K562 (cell line): Measurements from ENCODE around the gene SLC18B1. TPM values are rescaled to one million over a fixed set of nuclear protein-coding genes. Genes with fewer than 3 reads are reported as not detected.

Source experiments
- CBFB ChIP-seq: sonication (generic); formaldehyde crosslinking; IDR thresholded peaks from 2 replicates; pipeline ENCODE4 v1.4.0; 2020; ENCODE audit warnings: mild to moderate bottlenecking, missing genetic modification reagents
- CEBPG ChIP-seq, 3 experiments: fragments of 200-800 bp in 1 of 3; sonication (Bioruptor generic) in 1 of 3; sonication (generic) in 1 of 3; formaldehyde crosslinking in 1 of 3; IDR thresholded peaks in 2 of 3; conservative IDR thresholded peaks in 1 of 3; 2 replicates each; pipeline versions ENCODE4 v1.6.1 to v1.8.0; 2016 to 2022; ENCODE audit warnings: missing compliant biosample characterization in 2 of 3, missing genetic modification characterization in 2 of 3, mild to moderate bottlenecking in 1 of 3, missing genetic modification reagents in 1 of 3
- CHD4 ChIP-seq: fragments of 200-600 bp; sonication (generic); IDR thresholded peaks from 3 replicates; pipeline ENCODE4 v1.6.1; 2012; ENCODE audit warnings: low read depth, mild to moderate bottlenecking, mixed read lengths, low read length, inconsistent platforms; ENCODE audit not compliant: insufficient read depth, insufficient replicate concordance, poor library complexity, severe bottlenecking
- DIDO1 ChIP-seq: fragments of 450-650 bp; IDR thresholded peaks from 2 replicates; pipeline ENCODE4 v1.6.1; 2016; ENCODE audit warnings: low read depth, missing biosample characterization, missing genetic modification characterization
- FOXM1 ChIP-seq, 2 experiments: fragments of 450-650 bp in 1 of 2; sonication (generic) in 1 of 2; formaldehyde crosslinking in 1 of 2; IDR thresholded peaks; 2 replicates each; pipeline versions ENCODE4 v1.6.1 to v1.9.0; 2017 to 2022; ENCODE audit warnings: low read depth in 2 of 2, mild to moderate bottlenecking in 2 of 2, missing genetic modification reagents in 1 of 2, moderate library complexity in 1 of 2
- FOXP1 ChIP-seq: sonication (generic); formaldehyde crosslinking; IDR thresholded peaks from 2 replicates; pipeline ENCODE4 v1.8.0; 2022; ENCODE audit warnings: mild to moderate bottlenecking, missing genetic modification reagents
- HDAC1 ChIP-seq, 2 experiments: fragments of 450-650 bp; IDR thresholded peaks; 2 replicates each; pipeline ENCODE4 v1.6.1; 2016 to 2017; ENCODE audit warnings: inconsistent platforms in 1 of 2, mild to moderate bottlenecking in 1 of 2, moderate library complexity in 1 of 2
- HNRNPUL1 ChIP-seq: fragments of 200-400 bp; formaldehyde crosslinking; IDR thresholded peaks from 2 replicates; pipeline ENCODE4 v1.6.1; 2017; ENCODE audit warnings: low read length
- IFI16 ChIP-seq: fragments of 250-450 bp; sonication (Bioruptor Pico); IDR thresholded peaks from 2 replicates; pipeline ENCODE4 v2.1.2; 2022; ENCODE audit warnings: mild to moderate bottlenecking, inconsistent platforms
- JUND ChIP-seq, 2 experiments: IDR thresholded peaks; 2 replicates in 1 of 2; 3 replicates in 1 of 2; pipeline ENCODE4 v1.6.1; 2011; ENCODE audit warnings: borderline replicate concordance in 2 of 2, low read depth in 2 of 2, low read length in 2 of 2, improper control_type of control experiment in 1 of 2, missing biosample characterization in 1 of 2, missing genetic modification characterization in 1 of 2, missing genetic modification reagents in 1 of 2
- NR2F6 ChIP-seq: fragments of 450-650 bp; formaldehyde crosslinking; IDR thresholded peaks from 2 replicates; pipeline ENCODE4 v1.4.0; 2020; ENCODE audit warnings: mild to moderate bottlenecking
- NR4A1 ChIP-seq, 2 experiments: fragments of 250-450 bp in 1 of 2; fragments of 450-650 bp in 1 of 2; sonication (Bioruptor Pico) in 1 of 2; IDR thresholded peaks; 2 replicates each; pipeline versions ENCODE4 v1.4.0 to v1.6.1; 2016 to 2020; ENCODE audit warnings: mild to moderate bottlenecking in 2 of 2, missing compliant biosample characterization in 1 of 2, missing genetic modification characterization in 1 of 2, moderate library complexity in 1 of 2
- PML ChIP-seq: IDR thresholded peaks from 2 replicates; pipeline ENCODE4 v1.6.1; 2012; ENCODE audit warnings: low read length, inconsistent platforms
- POLR2A ChIP-seq: fragments of 450-650 bp; conservative IDR thresholded peaks from 2 replicates; pipeline ENCODE4 v1.6.1; 2016
- POLR2G ChIP-seq: fragments of 200-400 bp; formaldehyde crosslinking; IDR thresholded peaks from 2 replicates; pipeline ENCODE4 v1.6.1; 2017; ENCODE audit warnings: low read depth, mild to moderate bottlenecking, antibody characterized with exemption, low read length, moderate library complexity
- POLR3G ChIP-seq: IDR thresholded peaks from 2 replicates; pipeline ENCODE4 v1.6.1; 2011; ENCODE audit not compliant: insufficient read length, insufficient replicate concordance; ENCODE audit errors: extremely low read depth
- RAD21 ChIP-seq, 2 experiments: fragments of 250-450 bp in 1 of 2; fragments of 450-650 bp in 1 of 2; sonication (Bioruptor Pico) in 1 of 2; formaldehyde crosslinking in 1 of 2; IDR thresholded peaks in 1 of 2; conservative IDR thresholded peaks in 1 of 2; 2 replicates each; pipeline versions ENCODE4 v1.4.0 to v1.8.0; 2020 to 2022; ENCODE audit warnings: mild to moderate bottlenecking in 2 of 2, moderate library complexity in 1 of 2
- RBM15 ChIP-seq: fragments of 200-400 bp; formaldehyde crosslinking; IDR thresholded peaks from 2 replicates; pipeline ENCODE4 v1.6.1; 2018; ENCODE audit warnings: mild to moderate bottlenecking, low read length, moderate library complexity; ENCODE audit not compliant: insufficient read depth
- SMAD1 ChIP-seq: fragments of 150-350 bp; IDR thresholded peaks from 2 replicates; pipeline ENCODE4 v1.6.1; 2014; ENCODE audit warnings: low read length, low read depth; ENCODE audit not compliant: partially characterized antibody
- TARDBP ChIP-seq: fragments of 450-650 bp; IDR thresholded peaks from 2 replicates; pipeline ENCODE4 v1.6.1; 2016
- TSC22D4 ChIP-seq: fragments of 450-650 bp; IDR thresholded peaks from 2 replicates; pipeline ENCODE4 v1.6.1; 2016; ENCODE audit warnings: missing genetic modification characterization, missing biosample characterization, control low read depth
- ZNF263 ChIP-seq: sonication (generic); formaldehyde crosslinking; IDR thresholded peaks from 2 replicates; pipeline ENCODE4 v1.8.0; 2022; ENCODE audit warnings: mild to moderate bottlenecking, missing genetic modification reagents, borderline replicate concordance
- ZNF717 ChIP-seq: fragments of 250-450 bp; sonication (Bioruptor Pico); IDR thresholded peaks from 2 replicates; pipeline ENCODE4 v1.5.0; 2021
- polyA plus RNA-seq, 8 experiments: library from polyadenylated mRNA; depleted of rRNA in 4 of 8; stranded (reverse) in 5 of 8; unstranded in 3 of 8; fragments of >200 nt; fragmentation: Nextera tagmentation in 2 of 8; fragmentation: Illumina TruSeq in 1 of 8; extraction: Ambion mirVana in 2 of 8; extraction: Trizol in 1 of 8; gene quantifications; 2 replicates each; pipeline versions ENCODE4 v1.2.1 to v1.2.3, GENCODE V29; 2011 to 2014; ENCODE audit warnings: inconsistent platforms in 1 of 8, missing spikeins in 1 of 8
- total RNA-seq, 7 experiments: library from RNA; depleted of rRNA in 6 of 7; stranded (reverse); fragments of >200 nt in 6 of 7; fragmentation: Illumina TruSeq in 2 of 7; extraction: Trizol in 2 of 7; gene quantifications; 2 replicates each; pipeline versions ENCODE4 v1.2.1 to v1.2.3, GENCODE V29; 2011 to 2021; ENCODE audit warnings: low replicate concordance in 1 of 7
- TF ChIP-seq, protein P1 (sequence below), 3 experiments: fragments of 200-800 bp in 1 of 3; sonication (Bioruptor generic) in 1 of 3; sonication (generic) in 1 of 3; formaldehyde crosslinking in 1 of 3; IDR thresholded peaks; 2 replicates each; pipeline versions ENCODE4 v1.6.1 to v1.8.0; 2016 to 2022; ENCODE audit warnings: mild to moderate bottlenecking in 2 of 3, missing compliant biosample characterization in 2 of 3, missing genetic modification characterization in 2 of 3, missing genetic modification reagents in 1 of 3
- TF ChIP-seq, protein P2 (sequence below): fragments of 450-650 bp; IDR thresholded peaks from one replicate; pipeline ENCODE4 v1.6.1; 2018; ENCODE audit warnings: mild to moderate bottlenecking, moderate library complexity; ENCODE audit not compliant: partially characterized antibody

SLC18B1 gene
- total and polyA plus RNA-seq, 9 of the 15 experiments (the other 6 are each of a cell fraction or from before 2014, with no cell fraction given) = 10.4 to 49.1 (median 32.0) TPM

DNA sequence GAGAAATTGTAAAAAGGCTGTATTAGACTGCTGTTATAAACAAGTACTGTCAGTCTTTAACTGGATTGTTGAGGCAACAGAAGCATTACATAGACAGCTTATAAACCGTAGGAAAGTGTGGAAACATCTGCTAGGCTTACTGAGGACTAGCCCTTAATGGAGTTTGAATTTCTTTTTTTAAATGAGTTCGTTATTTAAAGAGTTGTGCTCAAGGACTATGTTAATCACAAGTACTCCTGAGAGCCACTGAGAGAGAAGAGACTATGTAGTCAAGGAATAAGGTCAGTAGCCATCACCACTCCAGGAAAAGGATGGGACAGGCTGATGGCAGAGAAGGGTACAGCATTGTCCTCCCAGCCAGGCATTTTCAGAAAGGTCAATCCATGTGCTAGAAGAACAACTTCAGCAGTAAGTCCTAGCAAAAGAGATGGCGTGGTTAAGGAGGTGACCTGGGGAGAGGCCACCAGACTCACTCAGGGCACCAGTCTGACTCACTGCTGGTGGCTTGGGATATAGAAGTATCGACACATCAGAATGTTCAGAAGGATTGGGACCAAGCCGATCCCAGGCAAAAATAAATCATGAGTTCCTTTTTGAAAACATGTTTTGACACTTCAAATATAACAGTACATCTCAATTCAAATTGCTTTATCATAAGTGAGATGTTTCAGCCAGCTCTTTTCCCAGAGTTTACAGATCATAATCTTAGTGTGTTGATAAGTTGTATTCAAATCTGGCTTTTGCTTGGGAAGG lies 22.4 kb upstream of the SLC18B1 start (continued):
- TF ChIP-seq, protein P1, sequence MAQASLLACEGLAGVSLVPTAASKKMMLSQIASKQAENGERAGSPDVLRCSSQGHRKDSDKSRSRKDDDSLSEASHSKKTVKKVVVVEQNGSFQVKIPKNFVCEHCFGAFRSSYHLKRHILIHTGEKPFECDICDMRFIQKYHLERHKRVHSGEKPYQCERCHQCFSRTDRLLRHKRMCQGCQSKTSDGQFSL (CRISPR knock-in tag; IDR thresholded peaks at IDR 0.05) = no peak
- TF ChIP-seq, protein P1 (tag; IDR thresholded peaks at IDR 0.05) = no peak
- TF ChIP-seq CHD4 = no peak
- TF ChIP-seq ZNF717 (CRISPR knock-in tag) = no peak
- no peak for TF ChIP-seq RBM15
- TF ChIP-seq FOXP1 (CRISPR knock-in tag) = no peak
- no peak for TF ChIP-seq TSC22D4
- TF ChIP-seq POLR2G = peak; percentile 40; the same call in 1 of the 2 replicates
- TF ChIP-seq NR4A1 (CRISPR knock-in tag; IDR thresholded peaks at IDR 0.05) = no peak
- TF ChIP-seq NR4A1 (tag; IDR thresholded peaks at IDR 0.05) = no peak
- TF ChIP-seq RAD21 (CRISPR knock-in tag; conservative IDR thresholded peaks at IDR 0.05 in 1 of 2, IDR thresholded peaks at IDR 0.05 in 1 of 2) = no peak
- no peak for TF ChIP-seq CEBPG (CRISPR knock-in tag; IDR thresholded peaks at IDR 0.05)
- no peak for TF ChIP-seq CEBPG (tag; conservative IDR thresholded peaks at IDR 0.05 in 1 of 2, IDR thresholded peaks at IDR 0.05 in 1 of 2)
- TF ChIP-seq POLR2A = peak; percentile 67
- TF ChIP-seq PML = 0 out of 2 replicates have a peak, but pooled peaks have one; percentile 8
- no peak for TF ChIP-seq CBFB (CRISPR knock-in tag)
- no peak for TF ChIP-seq POLR3G
- peak; percentile 80; the same call in 1 of the 2 replicates for TF ChIP-seq HNRNPUL1
- TF ChIP-seq TARDBP = no peak
- TF ChIP-seq HDAC1 (IDR thresholded peaks at IDR 0.05) = no peak
- no peak for TF ChIP-seq ZNF263 (CRISPR knock-in tag)
- TF ChIP-seq DIDO1 (tag) = no peak
- TF ChIP-seq FOXM1 (IDR thresholded peaks at IDR 0.05; ENCODE audit: low read depth) = no peak
- TF ChIP-seq FOXM1 (CRISPR knock-in tag; IDR thresholded peaks at IDR 0.05; ENCODE audit: low read depth) = no peak
- no peak for TF ChIP-seq JUND (IDR thresholded peaks at IDR 0.05; ENCODE audit: borderline replicate concordance, low read depth, low read length)
- no peak; the same call in 2 of the 3 replicates for TF ChIP-seq JUND (tag; IDR thresholded peaks at IDR 0.05; ENCODE audit: borderline replicate concordance, low read depth, low read length)
- TF ChIP-seq IFI16 = no peak
- TF ChIP-seq, protein P2, sequence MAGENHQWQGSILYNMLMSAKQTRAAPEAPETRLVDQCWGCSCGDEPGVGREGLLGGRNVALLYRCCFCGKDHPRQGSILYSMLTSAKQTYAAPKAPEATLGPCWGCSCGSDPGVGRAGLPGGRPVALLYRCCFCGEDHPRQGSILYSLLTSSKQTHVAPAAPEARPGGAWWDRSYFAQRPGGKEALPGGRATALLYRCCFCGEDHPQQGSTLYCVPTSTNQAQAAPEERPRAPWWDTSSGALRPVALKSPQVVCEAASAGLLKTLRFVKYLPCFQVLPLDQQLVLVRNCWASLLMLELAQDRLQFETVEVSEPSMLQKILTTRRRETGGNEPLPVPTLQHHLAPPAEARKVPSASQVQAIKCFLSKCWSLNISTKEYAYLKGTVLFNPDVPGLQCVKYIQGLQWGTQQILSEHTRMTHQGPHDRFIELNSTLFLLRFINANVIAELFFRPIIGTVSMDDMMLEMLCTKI = no peak
- no peak for TF ChIP-seq NR2F6
- no peak for TF ChIP-seq SMAD1
